K562 (cell line): ENCODE measurements around the gene GABRB3. TPM values are rescaled to one million over a fixed set of nuclear protein-coding genes. Genes with fewer than 3 reads are reported as not detected.

Experiments used
- ATAC-seq: fragments of 200-7000 bp; cut with Tn5 transposase; 3 replicates; pipeline ENCODE4 v1.9.1; 2020; ENCODE audit warnings: moderate library complexity
- BruUV-seq: library from RNA; stranded (reverse); fragments of 400-500 nt; replicated peaks from 2 replicates; lab custom pipeline; 2021; lab: Mats Ljungman, UMichigan
- CTCF ChIA-PET: fragments of 300-600 bp; formaldehyde crosslinking; extraction: SDS; loops from one replicate; lab custom pipeline; 2021; ENCODE audit warnings: low intra/inter-chr PET ratio; lab: Yijun Ruan, JAX
- POLR2A ChIA-PET: fragments of 300-600, 350-650 bp; sonication (Branson Sonifier 250); formaldehyde crosslinking; extraction: SDS; loops from one replicate; lab custom pipeline; 2021; ENCODE audit warnings: antibody characterized with exemption, inconsistent platforms; lab: Yijun Ruan, JAX
- DNase-seq, 4 experiments: peaks; one replicate each; pipeline versions ENCODE4 v3.0.0 to v3.0.0-alpha.2; 2011 to 2018; ENCODE audit warnings: low spot score in 3 of 4, mixed read lengths in 3 of 4; ENCODE audit errors: extremely low read depth in 1 of 4
- FAIRE-seq: peaks from 2 replicates; lab custom pipeline; 2011; peaks lifted over from hg19 to GRCh38; lab: Jason Lieb, UNC
- H2AFZ ChIP-seq: 2 replicates; pipeline ENCODE4 v1.6.0; 2011; ENCODE audit warnings: low read depth, low read length, control low read depth, inconsistent platforms
- H3K27ac ChIP-seq: fragments of 200-600 bp; 3 replicates; pipeline ENCODE4 v1.8.0; 2011; ENCODE audit warnings: low read depth, mild to moderate bottlenecking, control low read depth, inconsistent platforms, low read length, moderate library complexity, mixed read lengths; ENCODE audit errors: extremely low read depth
- H3K27me3 ChIP-seq, 2 experiments: fragments of 300-600 bp in 1 of 2; 2 replicates in 1 of 2; 3 replicates in 1 of 2; pipeline versions ENCODE4 v1.6.0 to v1.8.0; 2011; ENCODE audit warnings: inconsistent platforms in 2 of 2, low read length in 2 of 2, mild to moderate bottlenecking in 1 of 2, mixed read lengths in 1 of 2, moderate library complexity in 1 of 2; ENCODE audit not compliant: control insufficient read depth in 2 of 2, insufficient read depth in 2 of 2
- H3K36me3 ChIP-seq: fragments of 300-600 bp; 3 replicates; pipeline ENCODE4 v1.8.0; 2011; ENCODE audit warnings: mild to moderate bottlenecking, low read length, inconsistent platforms; ENCODE audit not compliant: control insufficient read depth, insufficient read depth
- H3K4me1 ChIP-seq, 2 experiments: fragments of 200-600 bp in 1 of 2; replicated peaks in 1 of 2; 2 replicates in 1 of 2; 3 replicates in 1 of 2; pipeline versions ENCODE4 v1.5.1 to v1.8.0; 2011; ENCODE audit warnings: inconsistent platforms in 2 of 2, low read length in 2 of 2, mild to moderate bottlenecking in 1 of 2, mixed read lengths in 1 of 2, moderate library complexity in 1 of 2; ENCODE audit not compliant: control insufficient read depth in 2 of 2, insufficient read depth in 2 of 2
- H3K4me2 ChIP-seq: 2 replicates; pipeline ENCODE4 v1.6.1; 2011; ENCODE audit warnings: low read length, control low read depth, inconsistent platforms, mixed read lengths; ENCODE audit not compliant: insufficient read depth
- H3K4me3 ChIP-seq: fragments of 200-600 bp; sonication (generic), shearing (Covaris generic); 2 replicates; pipeline ENCODE4 v1.5.1; 2016; ENCODE audit warnings: control low read depth, inconsistent platforms
- H3K79me2 ChIP-seq: fragments of 200-600 bp; 3 replicates; pipeline ENCODE4 v1.8.0; 2011; ENCODE audit warnings: low read length, inconsistent platforms; ENCODE audit not compliant: control insufficient read depth, insufficient read depth
- H3K9ac ChIP-seq, 2 experiments: 2 replicates each; pipeline versions ENCODE4 v1.6.0 to v1.6.1; 2011; ENCODE audit warnings: low read depth in 2 of 2, low read length in 2 of 2, control low read depth in 1 of 2, inconsistent platforms in 1 of 2, mild to moderate bottlenecking in 1 of 2, mixed read lengths in 1 of 2; ENCODE audit not compliant: insufficient read depth in 1 of 2
- H3K9me1 ChIP-seq: one replicate; pipeline ENCODE4 v1.6.0; 2011; ENCODE audit warnings: inconsistent platforms, mild to moderate bottlenecking, low read length, moderate library complexity; ENCODE audit not compliant: control insufficient read depth, insufficient read depth
- H3K9me3 ChIP-seq: replicated peaks from 2 replicates; pipeline ENCODE4 v1.5.1; 2011; ENCODE audit warnings: low read depth, low read length, inconsistent platforms; ENCODE audit not compliant: control insufficient read depth, insufficient read depth
- H4K20me1 ChIP-seq: replicated peaks from 2 replicates; pipeline ENCODE4 v1.6.1; 2011; ENCODE audit warnings: low read length, inconsistent platforms, mixed read lengths; ENCODE audit not compliant: control insufficient read depth, insufficient read depth
- FOXJ3 ChIP-seq: sonication (generic); formaldehyde crosslinking; IDR thresholded peaks from 2 replicates; pipeline ENCODE4 v1.4.0; 2020; ENCODE audit warnings: mild to moderate bottlenecking, missing genetic modification reagents
- HCFC1 ChIP-seq: IDR thresholded peaks from 2 replicates; pipeline ENCODE4 v1.6.1; 2012; ENCODE audit warnings: low read depth, low read length, improper control_type of control experiment
- HDAC2 ChIP-seq: fragments of 450-650 bp; IDR thresholded peaks from 2 replicates; pipeline ENCODE4 v1.6.1; 2016; ENCODE audit warnings: mild to moderate bottlenecking
- IRF9 ChIP-seq: fragments of 450-650 bp; IDR thresholded peaks from 2 replicates; pipeline ENCODE4 v1.6.1; 2016; ENCODE audit warnings: missing biosample characterization, missing genetic modification characterization
- MGA ChIP-seq: fragments of 450-650 bp; IDR thresholded peaks from 2 replicates; pipeline ENCODE4 v1.6.1; 2016; ENCODE audit warnings: mild to moderate bottlenecking, moderate library complexity
- NR4A1 ChIP-seq, 2 experiments: fragments of 250-450 bp in 1 of 2; fragments of 450-650 bp in 1 of 2; sonication (Bioruptor Pico) in 1 of 2; IDR thresholded peaks; 2 replicates each; pipeline versions ENCODE4 v1.4.0 to v1.6.1; 2016 to 2020; ENCODE audit warnings: mild to moderate bottlenecking in 2 of 2, missing compliant biosample characterization in 1 of 2, missing genetic modification characterization in 1 of 2, moderate library complexity in 1 of 2
- RAD21 ChIP-seq, 2 experiments: fragments of 250-450 bp in 1 of 2; fragments of 450-650 bp in 1 of 2; sonication (Bioruptor Pico) in 1 of 2; formaldehyde crosslinking in 1 of 2; IDR thresholded peaks in 1 of 2; conservative IDR thresholded peaks in 1 of 2; 2 replicates each; pipeline versions ENCODE4 v1.4.0 to v1.8.0; 2020 to 2022; ENCODE audit warnings: mild to moderate bottlenecking in 2 of 2, moderate library complexity in 1 of 2
- THRA ChIP-seq: fragments of 450-650 bp; IDR thresholded peaks from 2 replicates; pipeline ENCODE4 v1.6.1; 2017; ENCODE audit warnings: mild to moderate bottlenecking, moderate library complexity
- WGBS: fragments of 100-300 bp; shearing (Covaris generic); methylation state at CpG from one replicate; pipeline ENCODE4 v1.1.6; 2016; ENCODE audit warnings: low coverage, mixed read lengths; ENCODE audit not compliant: insufficient coverage; ENCODE audit errors: missing lambda C conversion rate; 5-methylcytosine and 5-hydroxymethylcytosine counted together
- in situ Hi-C: fragments of 300-500 bp; cut with MboI; formaldehyde crosslinking; loops from 4 replicates; pipeline ENCODE4 v1.15.0; 2018; ENCODE audit warnings: inconsistent platforms, mixed read lengths
- intact Hi-C: fragments of 100-400 bp; cut with micrococcal nuclease; formaldehyde crosslinking; loops from 2 replicates; pipeline ENCODE4 v1.14.2; 2022
- polyA plus RNA-seq, 8 experiments: library from polyadenylated mRNA; depleted of rRNA in 4 of 8; stranded (reverse) in 5 of 8; unstranded in 3 of 8; fragments of >200 nt; fragmentation: Nextera tagmentation in 2 of 8; fragmentation: Illumina TruSeq in 1 of 8; extraction: Ambion mirVana in 2 of 8; extraction: Trizol in 1 of 8; gene quantifications; 2 replicates each; pipeline versions ENCODE4 v1.2.1 to v1.2.3, GENCODE V29; 2011 to 2014; ENCODE audit warnings: inconsistent platforms in 1 of 8, missing spikeins in 1 of 8
- total RNA-seq, 7 experiments: library from RNA; depleted of rRNA in 6 of 7; stranded (reverse); fragments of >200 nt in 6 of 7; fragmentation: Illumina TruSeq in 2 of 7; extraction: Trizol in 2 of 7; gene quantifications; 2 replicates each; pipeline versions ENCODE4 v1.2.1 to v1.2.3, GENCODE V29; 2011 to 2021; ENCODE audit warnings: low replicate concordance in 1 of 7

GABRB3 gene
- total and polyA plus RNA-seq, 9 of the 15 experiments (the other 6 are each of a cell fraction or from before 2014, with no cell fraction given), result 0.09 to 1.4 (median 0.49) TPM

- Histone ChIP-seq H3K9me1 (no peaks in the 10 kb centered on the region), H2AFZ (no peak overlapping the region), H3K4me2 (no peak overlapping the region), H3K27me3 (no peaks in the 10 kb centered on the region; a peak in 1 of 5 replicates), H3K9me3 (no peaks in the 10 kb centered on the region), H4K20me1 (no peaks in the 10 kb centered on the region), H3K9ac (no peak overlapping the region), H3K27ac (no peak overlapping the region), H3K4me3 (no peak overlapping the region), H3K36me3 (no peaks in the 10 kb centered on the region), H3K79me2 (no peaks in the 10 kb centered on the region), H3K4me1 (no peaks in the 10 kb centered on the region)
- in situ Hi-C loops, result no loop called here
- ChIA-PET CTCF (no interaction called here), POLR2A (interaction anchor here (0.5 kb wide), 1 partner anchor 26 kb away, joined by 3 read pairs; no protein-coding TSS in a partner anchor)
- no peak for FAIRE-seq
- no peak for ATAC-seq
- 2% methylated on average over 9 of the region's 9 CpGs for WGBS
- no TSS peak for BruUV-seq
- intact Hi-C loops, result no loop called here
- no peak for DNase-seq
- TF ChIP-seq HDAC2 (no peak), IRF9 (no peak), MGA (no peak), RAD21 (CRISPR knock-in tag; conservative IDR thresholded peaks at IDR 0.05 in 1 of 2, IDR thresholded peaks at IDR 0.05 in 1 of 2) (no peak), HCFC1 (no peak), NR4A1 (CRISPR knock-in tag; IDR thresholded peaks at IDR 0.05) (no peak), NR4A1 (tag; IDR thresholded peaks at IDR 0.05) (no peak), FOXJ3 (CRISPR knock-in tag) (no peak), THRA (no peak)
Observed at GRCh38 chr15:26644948-26645347, 127.9 kb downstream of the GABRB3 start.
